ENCODE measurements around the gene CTSO.
"Not testable (repeated sequence)": the region's sequence is repeated elsewhere in the genome, so short reads cannot be mapped to it uniquely, and the experiment has no call there.

CTSO gene

DNA sequence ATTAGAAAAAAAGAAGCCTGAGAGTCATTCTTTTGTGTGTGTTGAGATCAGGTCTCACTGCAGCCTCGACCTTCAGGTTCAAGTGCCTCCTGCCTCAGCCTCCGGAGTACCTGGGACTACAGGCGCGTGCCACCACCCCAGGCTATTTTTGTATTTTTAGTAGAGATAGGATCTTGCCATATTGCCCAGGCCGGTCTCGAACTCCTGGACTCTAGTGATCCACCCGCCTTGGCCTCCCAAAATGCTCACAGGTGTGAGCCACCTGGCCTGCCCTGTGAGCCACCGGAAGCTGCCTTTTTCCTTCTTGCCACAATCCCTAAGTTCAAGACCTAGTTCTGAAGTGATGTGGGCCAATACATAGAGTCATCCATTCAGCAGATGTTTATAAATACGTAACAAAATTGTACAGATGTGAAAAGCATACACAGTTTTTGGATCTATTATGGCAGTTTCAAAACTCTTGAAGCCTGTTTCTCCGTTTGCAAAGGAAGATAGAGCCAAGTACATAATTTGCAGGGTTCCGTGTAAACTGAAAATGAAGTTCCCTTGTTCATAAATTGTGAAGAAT lies 536 bp upstream of the CTSO start:
- FAIRE-seq, result no peak

- FAIRE-seq, result no peak
Observed at GRCh38 chr4:155952501-155952901, 1.2 kb downstream of the CTSO start.

DNA sequence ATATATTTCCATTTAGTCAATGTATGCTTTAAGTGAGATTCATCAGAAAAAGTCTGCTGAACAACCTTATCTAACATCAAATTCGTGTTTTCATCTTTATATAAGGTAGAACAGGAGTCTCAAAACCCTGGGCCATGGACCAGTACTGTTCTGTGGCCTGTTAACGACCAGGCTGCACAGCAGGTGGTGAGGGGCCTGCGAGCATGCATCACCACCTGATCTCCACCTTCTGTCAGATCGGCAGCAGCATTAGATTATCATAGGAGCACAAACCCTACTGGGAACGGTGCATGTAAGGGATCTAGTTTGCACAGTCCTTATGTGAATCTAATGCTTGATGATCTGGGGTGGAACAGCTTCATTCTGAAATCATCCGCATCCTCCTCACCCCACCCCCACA lies 3.2 kb downstream of the CTSO start:
- FAIRE-seq, result no peak

- no peak for FAIRE-seq
Observed at GRCh38 chr4:155948541-155948940, 5.1 kb downstream of the CTSO start.

- FAIRE-seq, result no peak
Observed at GRCh38 chr4:155946486-155946885, 7.2 kb downstream of the CTSO start.

DNA sequence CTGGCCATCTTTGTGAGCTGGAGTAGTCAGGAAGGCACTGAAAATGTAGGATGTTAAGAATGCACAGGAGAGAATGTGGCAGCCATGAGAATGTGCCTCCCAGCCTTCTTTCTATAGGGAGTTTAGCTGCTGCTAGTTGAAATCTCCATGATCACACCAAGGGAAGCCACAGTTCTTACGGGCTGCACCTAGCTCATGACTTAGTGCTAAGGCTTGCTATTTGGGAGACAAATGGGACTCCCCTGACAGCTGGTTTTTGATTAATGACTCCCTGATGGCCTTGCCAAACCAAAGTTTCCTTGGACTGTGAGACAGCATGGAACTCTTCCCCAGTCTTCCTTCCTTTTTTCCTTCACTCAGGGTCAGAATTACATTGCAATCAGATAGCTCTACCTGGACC lies 9.2 kb downstream of the CTSO start:
- no peak for FAIRE-seq

DNA sequence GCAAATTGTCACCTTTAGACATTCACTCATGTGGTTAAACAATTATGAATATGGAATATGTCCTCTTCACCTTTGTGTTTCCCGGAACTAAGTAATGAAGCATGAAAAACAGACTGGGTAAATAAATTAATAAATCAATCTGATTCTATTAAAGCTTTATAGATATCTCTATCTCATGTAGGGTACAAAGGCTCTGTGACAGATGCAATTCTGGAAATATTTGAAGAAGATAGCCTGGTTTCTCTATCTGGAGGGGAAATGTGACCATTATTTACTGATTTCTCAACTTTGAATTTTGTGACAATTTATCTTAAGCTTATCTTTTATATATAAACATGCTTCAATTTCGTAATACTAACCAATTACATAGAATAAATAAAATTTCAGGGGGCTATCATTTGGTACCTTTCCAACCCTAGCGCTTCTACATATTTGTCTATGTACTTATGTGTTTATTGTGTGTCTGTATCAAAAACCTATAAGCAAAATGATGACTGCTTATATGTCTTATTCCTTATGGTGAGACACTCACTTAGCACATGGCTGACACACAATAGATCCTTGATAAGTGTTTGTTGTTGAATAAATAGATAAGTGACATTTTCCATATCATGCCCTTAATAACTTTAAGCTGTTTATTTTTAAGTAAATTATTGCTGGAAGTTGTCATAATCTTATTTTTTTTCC lies 9.9 kb downstream of the CTSO start:
- FAIRE-seq, result no peak

DNA sequence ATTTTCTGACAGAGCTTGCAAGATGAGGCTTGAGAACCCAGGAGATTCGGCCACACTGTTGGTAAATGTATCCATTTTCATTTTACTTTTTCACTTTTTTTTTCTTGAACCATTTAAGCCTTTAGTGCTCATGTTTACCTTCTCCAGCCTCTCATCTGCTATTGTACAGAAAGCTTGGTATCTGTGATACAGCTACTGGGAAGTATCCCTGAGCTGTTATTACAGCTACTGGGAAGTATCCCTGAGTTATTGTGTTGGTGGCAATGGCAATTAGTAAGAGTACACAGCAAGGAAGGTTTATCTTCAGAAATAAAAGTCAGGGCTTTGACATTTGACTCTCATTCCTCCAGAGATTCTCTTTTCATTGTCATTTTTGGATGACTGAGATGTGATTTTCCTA lies 11.8 kb downstream of the CTSO start:
- FAIRE-seq, result no peak

GRCh38 chr4:155941085-155941790 lies 12.4 kb downstream of the CTSO start:
- no peak for FAIRE-seq

GRCh38 chr4:155935389-155935986 lies 18.2 kb downstream of the CTSO start:
- no peak for FAIRE-seq

DNA sequence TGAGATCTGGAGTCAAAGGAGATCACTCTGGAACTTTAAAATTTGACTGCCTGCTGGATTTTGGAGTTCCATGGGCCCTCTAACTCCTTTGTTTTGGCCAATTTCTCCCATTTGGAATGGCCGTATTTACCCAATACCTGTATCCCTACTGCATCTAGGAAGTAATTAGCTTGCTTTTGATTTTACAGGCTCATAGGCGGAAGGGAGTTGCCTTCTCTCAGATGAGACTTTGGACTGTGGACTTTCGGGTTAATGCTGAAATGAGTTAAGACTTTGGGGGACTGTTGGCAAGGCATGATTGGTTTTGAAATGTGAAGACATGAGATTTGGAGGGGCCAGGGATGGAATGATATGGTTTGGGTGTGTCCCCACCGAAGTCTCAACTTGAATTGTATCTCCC lies 19.0 kb downstream of the CTSO start:
- FAIRE-seq, result not testable (repeated sequence)

DNA sequence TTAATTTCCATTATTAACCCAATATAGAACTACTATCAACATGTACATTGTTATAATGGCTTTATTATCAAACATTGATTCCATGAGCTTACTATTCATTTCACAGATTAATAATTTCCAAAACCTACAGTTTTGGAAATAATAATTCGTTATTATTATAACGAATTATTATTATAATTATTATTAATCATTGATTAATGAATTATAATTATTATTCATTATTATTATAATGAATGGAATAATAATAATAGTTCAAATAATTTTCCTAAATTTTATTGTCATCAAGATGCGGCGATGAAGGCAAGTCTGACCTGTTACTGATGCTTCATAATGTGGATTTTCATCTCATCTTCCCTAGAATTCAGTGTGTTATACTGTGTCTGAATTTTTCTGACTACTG lies 22.0 kb downstream of the CTSO start:
- FAIRE-seq, result peak; percentile 61

DNA sequence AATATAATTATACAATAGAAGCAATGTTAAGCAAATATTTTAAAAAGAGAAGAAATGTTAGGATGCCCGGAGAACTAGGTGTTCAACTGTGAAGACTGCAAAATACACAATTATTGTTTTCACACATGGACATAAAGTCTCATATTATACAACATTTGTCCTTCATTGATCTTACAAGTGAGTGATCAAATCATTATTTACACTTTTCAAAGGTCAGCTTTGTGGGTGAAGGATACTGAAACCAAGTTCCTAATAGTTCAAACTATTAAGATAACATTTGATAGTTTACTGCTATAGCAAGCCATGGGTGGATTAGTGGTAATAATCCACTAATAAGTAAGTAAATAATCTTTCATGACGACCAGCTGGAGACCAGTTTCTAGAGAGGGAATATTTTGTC lies 23.3 kb downstream of the CTSO start:
- no peak for FAIRE-seq

- FAIRE-seq, result no peak
Observed at GRCh38 chr4:155929833-155930232, 23.8 kb downstream of the CTSO start.

GRCh38 chr4:155924637-155925036 lies 29.0 kb downstream of the CTSO start:
- no peak for FAIRE-seq

GRCh38 chr4:155921597-155921996 lies 32.1 kb downstream of the CTSO start:
- FAIRE-seq, result no peak

DNA sequence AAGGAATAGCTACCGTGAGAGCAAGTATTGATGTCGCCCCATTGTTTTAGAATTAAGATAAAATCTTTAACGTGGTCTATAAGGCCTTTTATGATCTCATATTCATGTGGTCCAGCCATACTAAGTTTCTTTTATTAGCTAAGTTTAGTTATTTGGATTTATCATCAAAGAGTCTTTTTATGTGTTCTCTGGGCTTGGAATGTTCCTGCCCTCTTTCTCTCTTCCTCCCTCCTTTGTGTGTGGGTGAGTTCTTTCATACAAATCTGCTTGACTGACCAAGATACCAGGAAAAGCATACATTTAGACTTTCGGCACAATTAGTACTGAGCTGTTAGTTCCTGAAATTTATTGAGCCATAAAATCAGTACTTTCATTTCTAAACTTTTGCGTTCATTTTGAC lies 38.9 kb downstream of the CTSO start:
- no peak for FAIRE-seq

DNA sequence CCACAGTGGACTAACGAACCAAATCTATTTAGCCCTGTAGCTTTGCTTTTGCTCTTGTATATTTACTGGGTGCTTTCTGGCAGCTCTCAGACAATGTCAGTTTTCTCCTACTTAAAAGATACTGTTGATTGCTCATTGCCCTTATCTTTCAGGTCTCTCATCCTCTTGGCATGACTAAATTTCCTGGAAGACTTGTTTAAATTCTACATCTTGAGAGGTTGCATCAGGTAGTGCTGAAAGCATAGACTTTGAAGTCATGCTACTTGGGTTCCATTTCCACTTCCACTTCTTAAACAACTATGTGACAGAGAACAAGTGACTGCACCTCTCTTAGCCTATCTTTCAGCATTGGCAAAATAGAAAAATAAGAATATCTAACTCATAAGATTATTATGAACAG lies 41.8 kb downstream of the CTSO start:
- FAIRE-seq, result no peak

- no peak for FAIRE-seq
Observed at GRCh38 chr4:155909615-155910226, 43.9 kb downstream of the CTSO start.

DNA sequence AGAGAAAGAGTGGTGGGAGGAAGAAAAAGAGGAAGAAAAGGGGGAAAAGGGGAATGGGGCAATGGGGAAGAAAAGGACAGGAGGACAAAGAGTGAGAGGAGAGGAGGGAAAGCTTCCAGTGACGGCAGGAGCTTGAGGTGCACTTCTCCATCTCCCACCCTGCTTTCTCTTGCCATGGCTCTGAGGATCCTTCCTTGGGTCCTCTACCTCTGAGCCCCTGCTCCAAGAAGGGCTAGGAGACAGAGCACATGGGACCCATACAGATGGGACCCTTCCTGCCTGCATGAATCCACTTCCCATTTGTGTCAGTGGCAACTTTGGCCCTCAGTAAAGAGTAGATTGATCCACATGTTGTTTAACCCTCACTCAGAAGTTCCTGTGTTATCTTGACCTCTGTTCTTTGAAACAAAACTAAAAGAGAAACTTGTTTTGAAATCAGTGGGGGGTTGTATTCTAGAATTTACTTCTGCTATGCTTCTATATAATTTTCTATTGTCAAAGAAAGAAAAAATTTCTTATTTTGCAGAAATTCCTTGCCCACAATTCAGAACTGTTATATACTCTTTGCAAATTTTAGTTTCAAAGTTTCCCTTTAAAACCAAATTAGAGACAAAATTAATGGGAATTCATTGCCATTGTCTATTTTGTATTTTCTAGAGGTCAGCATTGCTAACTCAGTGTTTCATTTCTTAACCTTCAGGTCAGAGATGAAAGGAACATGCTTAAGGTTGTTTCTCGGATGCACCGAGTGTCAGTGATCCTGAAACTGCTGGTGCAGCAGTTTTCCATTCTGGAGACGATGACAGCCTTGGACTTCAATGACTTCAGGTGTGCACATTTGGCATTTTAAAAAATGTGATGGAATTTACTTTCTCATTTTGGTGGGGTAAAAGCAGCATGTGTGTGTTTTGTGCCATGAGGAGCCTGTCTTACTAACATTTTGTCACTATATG lies 45.2 kb downstream of the CTSO start:
- no peak for FAIRE-seq

- FAIRE-seq, result no peak
Observed at GRCh38 chr4:155907556-155907955, 46.1 kb downstream of the CTSO start.

- no peak for FAIRE-seq
Observed at GRCh38 chr4:155906554-155907247, 47.0 kb downstream of the CTSO start.
